WTC11 (cell line): ENCODE results near the gene FAM20A.

ENCODE experiments used
- CBFB ChIP-seq: sonication (generic); formaldehyde crosslinking; IDR thresholded peaks from 2 replicates; pipeline ENCODE4 v1.8.1; 2022; ENCODE audit warnings: mild to moderate bottlenecking, low read depth, missing genetic modification reagents
- E2F1 ChIP-seq: sonication (generic); formaldehyde crosslinking; IDR thresholded peaks from 2 replicates; pipeline ENCODE4 v1.8.0; 2022; ENCODE audit warnings: mild to moderate bottlenecking, missing genetic modification reagents
- IRF2 ChIP-seq: sonication (generic); formaldehyde crosslinking; IDR thresholded peaks from 2 replicates; pipeline ENCODE4 v1.8.0; 2022; ENCODE audit warnings: low read depth, missing genetic modification reagents, borderline replicate concordance
- SP1 ChIP-seq: sonication (generic); formaldehyde crosslinking; conservative IDR thresholded peaks from 2 replicates; pipeline ENCODE4 v1.8.1; 2022; ENCODE audit warnings: missing genetic modification reagents
- ZNF121 ChIP-seq: sonication (generic); formaldehyde crosslinking; IDR thresholded peaks from 2 replicates; pipeline ENCODE4 v1.8.0; 2023; ENCODE audit warnings: missing genetic modification reagents

GRCh38 chr17:68539548-68540467, 61.4 kb downstream of the FAM20A start:
- TF ChIP-seq ZNF121 (CRISPR knock-in tag) (no peak), SP1 (CRISPR knock-in tag) (no peak), IRF2 (CRISPR knock-in tag) (no peak), E2F1 (CRISPR knock-in tag) (no peak), CBFB (CRISPR knock-in tag) (no peak)
